Measurements from ENCODE around the gene TMEM181. TPM values are rescaled to one million over a fixed set of nuclear protein-coding genes. Genes with fewer than 3 reads are reported as not detected.
A peak's percentile ranks its signal among the peaks of the same experiment; 100 is the strongest.

TMEM181 gene
- total RNA-seq, 2 donors from 2014 or later: 21.2 to 21.8 TPM

DNA sequence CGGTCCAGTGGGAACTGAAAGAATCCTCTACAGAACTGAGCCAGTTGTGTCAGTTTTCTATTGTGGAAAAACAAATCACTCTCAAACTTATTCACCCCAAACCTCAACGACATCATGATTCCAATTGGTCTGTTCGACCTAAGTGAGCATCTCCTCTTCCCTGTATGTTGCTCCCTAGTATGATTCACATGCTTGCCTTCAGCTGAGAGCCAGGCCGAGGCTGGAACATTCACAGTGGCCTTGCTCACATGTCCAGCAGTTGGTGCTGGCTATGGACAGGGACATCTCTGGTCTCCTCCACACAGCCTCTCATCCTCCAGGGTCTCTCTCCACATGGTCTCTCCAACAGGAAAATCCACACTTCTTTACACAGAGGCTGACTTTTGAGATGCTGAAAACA, 28.3 kb upstream of the TMEM181 start:
- DNase-seq: no peak
- Mint-ChIP-seq H3K27me3 (ENCODE audit: insufficient read depth) (peaks cover 31% of the 10 kb centered on the region), H3K27ac (no peak overlapping the region), H3K4me1 (no peaks in the 10 kb centered on the region), H3K4me3 (no peak overlapping the region), H3K36me3 (ENCODE audit: low read depth) (no peaks in the 10 kb centered on the region), H3K9me3 (peaks cover 13% of the 10 kb centered on the region)
- H3K9ac ChIP-seq (ENCODE audit: extremely low read depth, low read length, poor library complexity, severe bottlenecking): no peak overlapping the region
- H3K27me3 ChIP-seq (ENCODE audit: control insufficient read depth, insufficient read depth, low read length, poor library complexity, severe bottlenecking): no peaks in the 10 kb centered on the region
- no peaks in the 10 kb centered on the region for H3K4me1 ChIP-seq (ENCODE audit: control insufficient read depth, insufficient read depth, low read length)
- 87 to 89% methylated on average over 3 to 4 of the region's 4 CpGs for WGBS, 2 experiments (ENCODE audit: insufficient coverage in 1 of 2, insufficient read length in 1 of 2)
- H3K36me3 ChIP-seq (ENCODE audit: control insufficient read depth, insufficient read depth, low read length): no peaks in the 10 kb centered on the region
- no peak overlapping the region for H3K27ac ChIP-seq (ENCODE audit: low read depth, low read length)
- H3K4me3 ChIP-seq (ENCODE audit: low read length): no peak overlapping the region
- TF ChIP-seq, protein P1, sequence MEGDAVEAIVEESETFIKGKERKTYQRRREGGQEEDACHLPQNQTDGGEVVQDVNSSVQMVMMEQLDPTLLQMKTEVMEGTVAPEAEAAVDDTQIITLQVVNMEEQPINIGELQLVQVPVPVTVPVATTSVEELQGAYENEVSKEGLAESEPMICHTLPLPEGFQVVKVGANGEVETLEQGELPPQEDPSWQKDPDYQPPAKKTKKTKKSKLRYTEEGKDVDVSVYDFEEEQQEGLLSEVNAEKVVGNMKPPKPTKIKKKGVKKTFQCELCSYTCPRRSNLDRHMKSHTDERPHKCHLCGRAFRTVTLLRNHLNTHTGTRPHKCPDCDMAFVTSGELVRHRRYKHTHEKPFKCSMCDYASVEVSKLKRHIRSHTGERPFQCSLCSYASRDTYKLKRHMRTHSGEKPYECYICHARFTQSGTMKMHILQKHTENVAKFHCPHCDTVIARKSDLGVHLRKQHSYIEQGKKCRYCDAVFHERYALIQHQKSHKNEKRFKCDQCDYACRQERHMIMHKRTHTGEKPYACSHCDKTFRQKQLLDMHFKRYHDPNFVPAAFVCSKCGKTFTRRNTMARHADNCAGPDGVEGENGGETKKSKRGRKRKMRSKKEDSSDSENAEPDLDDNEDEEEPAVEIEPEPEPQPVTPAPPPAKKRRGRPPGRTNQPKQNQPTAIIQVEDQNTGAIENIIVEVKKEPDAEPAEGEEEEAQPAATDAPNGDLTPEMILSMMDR (conservative IDR thresholded peaks at IDR 0.05): no peak
- H3K9me3 ChIP-seq (ENCODE audit: control insufficient read depth, low read length): no peaks in the 10 kb centered on the region

DNA sequence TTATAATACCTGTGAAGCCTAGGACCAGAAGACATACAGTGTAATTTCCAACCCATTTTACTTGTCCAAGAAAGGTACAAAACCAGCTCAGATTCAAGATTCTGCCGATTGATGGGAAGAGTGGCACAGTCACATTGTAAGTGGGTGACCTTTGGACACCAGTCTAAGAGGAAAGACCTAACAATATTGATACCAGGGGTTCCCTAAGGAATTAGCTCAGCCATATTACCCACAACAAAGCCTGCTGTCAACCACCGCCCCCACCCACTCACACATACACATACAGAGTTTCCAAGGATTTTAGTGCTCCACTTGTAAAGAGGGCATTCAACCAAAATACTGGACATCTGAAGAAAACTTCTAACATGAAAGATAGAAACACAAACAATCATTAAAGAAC, 27.9 kb upstream of the TMEM181 start:
- DNase-seq: no peak
- H3K4me3 ChIP-seq (ENCODE audit: low read length): no peak overlapping the region
- no peak overlapping the region for H3K9ac ChIP-seq (ENCODE audit: extremely low read depth, low read length, poor library complexity, severe bottlenecking)
- no peak overlapping the region for H3K27ac ChIP-seq (ENCODE audit: low read depth, low read length)
- H3K9me3 ChIP-seq (ENCODE audit: control insufficient read depth, low read length): no peaks in the 10 kb centered on the region
- Mint-ChIP-seq H3K27ac (no peak overlapping the region), H3K36me3 (ENCODE audit: low read depth) (no peaks in the 10 kb centered on the region), H3K4me1 (no peaks in the 10 kb centered on the region), H3K27me3 (ENCODE audit: insufficient read depth) (peaks cover 27% of the 10 kb centered on the region), H3K4me3 (no peak overlapping the region), H3K9me3 (peaks cover 9% of the 10 kb centered on the region)
- TF ChIP-seq, protein P1 (conservative IDR thresholded peaks at IDR 0.05): no peak
- no peaks in the 10 kb centered on the region for H3K27me3 ChIP-seq (ENCODE audit: control insufficient read depth, insufficient read depth, low read length, poor library complexity, severe bottlenecking)
- H3K36me3 ChIP-seq (ENCODE audit: control insufficient read depth, insufficient read depth, low read length): no peaks in the 10 kb centered on the region
- 92 to 100% methylated on average over 1 to 2 of the region's 2 CpGs for WGBS, 2 experiments (ENCODE audit: insufficient coverage in 1 of 2, insufficient read length in 1 of 2)
- no peaks in the 10 kb centered on the region for H3K4me1 ChIP-seq (ENCODE audit: control insufficient read depth, insufficient read depth, low read length)

DNA sequence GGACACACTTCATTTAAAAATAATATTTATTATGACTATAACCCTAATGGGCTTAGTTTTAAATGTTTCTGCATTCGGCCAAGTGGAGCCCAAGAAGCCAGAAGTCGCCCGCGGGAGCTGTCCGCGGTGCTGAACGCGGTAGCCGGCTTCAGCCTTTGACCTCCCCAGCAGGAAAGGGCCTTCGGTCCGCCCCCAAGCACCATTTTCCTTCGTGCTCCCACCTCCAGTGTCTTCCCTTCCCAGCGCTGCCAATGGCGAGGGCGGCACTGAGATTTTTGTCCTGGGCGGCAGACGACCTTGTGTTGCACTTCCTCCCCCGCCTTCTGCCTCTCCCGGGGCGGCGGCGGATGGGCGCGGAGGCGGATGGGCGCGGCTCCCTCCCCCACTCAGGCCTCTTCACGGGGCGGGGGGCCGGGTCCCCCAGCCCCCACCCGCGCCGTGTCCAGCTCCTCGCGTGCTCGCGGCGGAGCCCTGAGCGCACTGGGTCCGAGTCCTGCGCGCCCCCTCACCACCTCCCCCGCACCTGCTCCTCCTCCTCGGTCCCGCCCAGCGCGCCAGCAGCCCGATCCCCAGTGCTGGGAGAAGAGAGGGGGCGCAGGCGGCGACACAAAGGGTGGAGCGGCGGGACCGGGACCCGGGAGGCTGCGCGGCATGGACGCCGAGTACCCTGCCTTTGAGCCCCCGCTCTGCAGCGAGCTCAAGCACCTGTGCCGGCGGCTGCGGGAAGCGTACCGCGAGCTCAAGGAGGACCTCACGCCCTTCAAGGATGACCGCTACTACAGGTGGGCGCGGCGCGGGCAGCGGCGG, 23.6 kb upstream of the TMEM181 start:
- Histone ChIP-seq H3K9me3 (ENCODE audit: control insufficient read depth, low read length) (no peaks in the 10 kb centered on the region), H3K9ac (ENCODE audit: extremely low read depth, low read length, poor library complexity, severe bottlenecking) (no peak overlapping the region), H3K27ac (ENCODE audit: low read depth, low read length) (no peak overlapping the region), H3K4me1 (ENCODE audit: control insufficient read depth, insufficient read depth, low read length) (no peaks in the 10 kb centered on the region), H3K27me3 (ENCODE audit: control insufficient read depth, insufficient read depth, low read length, poor library complexity, severe bottlenecking) (no peaks in the 10 kb centered on the region), H3K36me3 (ENCODE audit: control insufficient read depth, insufficient read depth, low read length) (no peaks in the 10 kb centered on the region), H3K4me3 (ENCODE audit: low read length) (peak overlapping the region; percentile 81)
- Mint-ChIP-seq H3K36me3 (ENCODE audit: low read depth) (no peaks in the 10 kb centered on the region), H3K27me3 (ENCODE audit: insufficient read depth) (peaks cover 31% of the 10 kb centered on the region), H3K27ac (no peak overlapping the region), H3K9me3 (no peaks in the 10 kb centered on the region), H3K4me3 (peak overlapping the region; percentile 67), H3K4me1 (no peaks in the 10 kb centered on the region)
- WGBS, 2 experiments (ENCODE audit: insufficient coverage in 1 of 2, insufficient read length in 1 of 2): 0 to 1% methylated on average over 19 to 75 of the region's 75 CpGs
- peak; percentile 95 for DNase-seq
- TF ChIP-seq, protein P1 (conservative IDR thresholded peaks at IDR 0.05): no peak

Data from endodermal cell (in vitro differentiated cells).